NCI-H82 (cell line): ENCODE measurements around the gene KCNQ1.

Source experiments
- DNase-seq: peaks from one replicate; lab custom pipeline; 2025; lab: John Stamatoyannopoulos, UW

Gene KCNQ1

GRCh38 chr11:2699531-2700414 lies 255.0 kb downstream of the KCNQ1 start, which contains the start of gene KCNQ1OT1:
KCNQ1OT1 (minus strand) TSS chr11:2699994.
- DNase-seq, result peak; percentile 87

GRCh38 chr11:2700415-2701211 lies 255.8 kb downstream of the KCNQ1 start:
- DNase-seq, result peak; percentile 36

GRCh38 chr11:2701230-2701629 lies 256.4 kb downstream of the KCNQ1 start:
- DNase-seq, result no peak

- DNase-seq, result no peak
Observed at GRCh38 chr11:2701898-2702434, 257.2 kb downstream of the KCNQ1 start.

- peak; percentile 20 for DNase-seq
Observed at GRCh38 chr11:2702771-2703362, 258.1 kb downstream of the KCNQ1 start.

- DNase-seq, result peak; percentile 89
Observed at GRCh38 chr11:2703363-2704141, 258.7 kb downstream of the KCNQ1 start.

GRCh38 chr11:2704356-2704755 lies 259.5 kb downstream of the KCNQ1 start:
- DNase-seq, result no peak

- no peak for DNase-seq
Observed at GRCh38 chr11:2704896-2705606, 260.2 kb downstream of the KCNQ1 start.

- no peak for DNase-seq
Observed at GRCh38 chr11:2706321-2706720, 261.5 kb downstream of the KCNQ1 start.

- DNase-seq, result no peak
Observed at GRCh38 chr11:2707736-2708135, 262.9 kb downstream of the KCNQ1 start.

GRCh38 chr11:2708151-2708581 lies 263.4 kb downstream of the KCNQ1 start:
- DNase-seq, result no peak

GRCh38 chr11:2708757-2709281 lies 264.0 kb downstream of the KCNQ1 start:
- no peak for DNase-seq

- DNase-seq, result no peak
Observed at GRCh38 chr11:2709429-2709828, 264.6 kb downstream of the KCNQ1 start.

- DNase-seq, result no peak
Observed at GRCh38 chr11:2711161-2711560, 266.4 kb downstream of the KCNQ1 start.

- no peak for DNase-seq
Observed at GRCh38 chr11:2713094-2713493, 268.3 kb downstream of the KCNQ1 start.

GRCh38 chr11:2713661-2714462 lies 269.1 kb downstream of the KCNQ1 start:
- DNase-seq, result no peak

- DNase-seq, result no peak
Observed at GRCh38 chr11:2714463-2714800, 269.6 kb downstream of the KCNQ1 start.

- DNase-seq, result no peak
Observed at GRCh38 chr11:2714871-2715270, 270.1 kb downstream of the KCNQ1 start.

GRCh38 chr11:2715716-2716350 lies 271.0 kb downstream of the KCNQ1 start:
- DNase-seq, result no peak
